Measurements from ENCODE around the gene ARID1B. TPM values are rescaled to one million over a fixed set of nuclear protein-coding genes. Genes with fewer than 3 reads are reported as not detected.
A peak's percentile ranks its signal among the peaks of the same experiment; 100 is the strongest.

The ARID1B gene
- total RNA-seq, 1 donor from 2014 or later: 43.4 TPM

DNA sequence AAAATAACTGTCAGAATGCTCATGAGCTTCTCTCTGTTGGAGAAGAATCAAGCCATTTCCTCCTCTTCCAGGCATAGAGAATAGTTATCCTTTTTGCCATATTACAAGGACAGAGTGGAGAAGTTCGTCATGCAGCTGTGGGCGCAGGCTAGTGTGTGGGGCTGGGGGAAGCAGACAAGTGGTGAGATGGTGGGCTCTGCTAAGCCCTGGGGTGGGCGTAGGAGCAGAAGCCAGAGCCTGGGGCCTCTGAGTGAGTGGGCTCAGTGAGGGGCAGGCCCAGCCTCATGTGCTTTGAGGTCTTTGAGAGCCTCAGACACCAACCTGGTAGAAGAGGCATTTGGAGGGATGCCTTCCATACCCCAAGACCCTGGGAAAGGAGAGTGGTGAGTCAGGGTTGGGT lies 19.4 kb downstream of the ARID1B start:
- H3K4me3 ChIP-seq: no peak overlapping the region
- H3K4me1 ChIP-seq: peaks cover 93% of the 10 kb centered on the region
- no peak for DNase-seq
- no peak overlapping the region for H3K27ac ChIP-seq (replicated peaks)
- TF ChIP-seq, protein P1, sequence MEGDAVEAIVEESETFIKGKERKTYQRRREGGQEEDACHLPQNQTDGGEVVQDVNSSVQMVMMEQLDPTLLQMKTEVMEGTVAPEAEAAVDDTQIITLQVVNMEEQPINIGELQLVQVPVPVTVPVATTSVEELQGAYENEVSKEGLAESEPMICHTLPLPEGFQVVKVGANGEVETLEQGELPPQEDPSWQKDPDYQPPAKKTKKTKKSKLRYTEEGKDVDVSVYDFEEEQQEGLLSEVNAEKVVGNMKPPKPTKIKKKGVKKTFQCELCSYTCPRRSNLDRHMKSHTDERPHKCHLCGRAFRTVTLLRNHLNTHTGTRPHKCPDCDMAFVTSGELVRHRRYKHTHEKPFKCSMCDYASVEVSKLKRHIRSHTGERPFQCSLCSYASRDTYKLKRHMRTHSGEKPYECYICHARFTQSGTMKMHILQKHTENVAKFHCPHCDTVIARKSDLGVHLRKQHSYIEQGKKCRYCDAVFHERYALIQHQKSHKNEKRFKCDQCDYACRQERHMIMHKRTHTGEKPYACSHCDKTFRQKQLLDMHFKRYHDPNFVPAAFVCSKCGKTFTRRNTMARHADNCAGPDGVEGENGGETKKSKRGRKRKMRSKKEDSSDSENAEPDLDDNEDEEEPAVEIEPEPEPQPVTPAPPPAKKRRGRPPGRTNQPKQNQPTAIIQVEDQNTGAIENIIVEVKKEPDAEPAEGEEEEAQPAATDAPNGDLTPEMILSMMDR (IDR thresholded peaks at IDR 0.05; ENCODE audit: borderline replicate concordance): no peak
- intact Hi-C loops (cut with micrococcal nuclease): no loop called here
- no peaks in the 10 kb centered on the region for H3K9me3 ChIP-seq (replicated peaks)
- no peaks in the 10 kb centered on the region for H3K27me3 ChIP-seq (ENCODE audit: low read depth)
- H3K36me3 ChIP-seq: no peaks in the 10 kb centered on the region

DNA sequence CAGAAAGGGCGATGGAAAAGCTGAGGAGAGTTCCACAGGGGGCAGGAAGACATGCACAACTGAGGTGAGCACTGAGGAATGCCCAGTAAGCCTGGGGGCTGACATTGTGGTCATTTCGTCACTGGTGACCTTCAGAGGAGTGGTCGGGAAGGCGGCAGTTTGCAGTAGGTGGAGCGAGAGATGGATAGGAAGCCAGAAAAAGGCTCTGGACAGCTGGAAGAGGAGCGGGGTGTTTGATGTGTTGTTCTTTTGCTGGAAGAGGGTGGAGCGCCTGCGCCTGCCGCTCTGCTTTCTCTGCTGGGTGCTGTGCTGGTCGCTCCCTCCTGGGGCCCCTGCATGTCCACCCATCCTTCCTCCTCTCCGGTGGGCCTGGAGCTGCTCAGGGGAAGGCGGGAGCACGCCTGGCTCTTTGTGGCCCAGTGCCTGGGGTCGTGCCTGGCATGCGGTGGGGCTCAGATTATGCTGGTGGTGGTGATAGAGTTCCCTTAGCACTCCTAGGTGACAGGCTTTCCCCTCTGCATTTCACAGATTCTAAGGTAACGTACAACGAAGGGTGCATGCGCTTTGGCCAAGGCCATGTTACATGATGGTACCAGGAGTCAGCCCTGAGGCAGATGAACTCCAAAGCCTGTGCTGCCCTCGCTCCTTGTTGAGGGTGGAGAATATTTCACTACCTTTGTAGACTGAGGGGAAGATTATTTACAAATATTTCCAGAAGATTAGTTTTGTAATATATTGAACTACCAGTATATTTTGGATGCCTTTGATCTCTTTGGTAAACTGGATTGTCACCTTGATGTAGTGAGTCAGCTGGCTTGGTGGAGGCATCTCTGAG lies 20.9 kb downstream of the ARID1B start:
- intact Hi-C loops (cut with micrococcal nuclease): no loop called here
- Histone ChIP-seq H3K4me3 (no peak overlapping the region), H3K27ac (replicated peaks) (no peak overlapping the region), H3K27me3 (ENCODE audit: low read depth) (no peaks in the 10 kb centered on the region), H3K36me3 (no peaks in the 10 kb centered on the region), H3K4me1 (peaks cover 92% of the 10 kb centered on the region), H3K9me3 (replicated peaks) (no peaks in the 10 kb centered on the region)
- no peak for DNase-seq
- TF ChIP-seq, protein P1 (IDR thresholded peaks at IDR 0.05; ENCODE audit: borderline replicate concordance): no peak

DNA sequence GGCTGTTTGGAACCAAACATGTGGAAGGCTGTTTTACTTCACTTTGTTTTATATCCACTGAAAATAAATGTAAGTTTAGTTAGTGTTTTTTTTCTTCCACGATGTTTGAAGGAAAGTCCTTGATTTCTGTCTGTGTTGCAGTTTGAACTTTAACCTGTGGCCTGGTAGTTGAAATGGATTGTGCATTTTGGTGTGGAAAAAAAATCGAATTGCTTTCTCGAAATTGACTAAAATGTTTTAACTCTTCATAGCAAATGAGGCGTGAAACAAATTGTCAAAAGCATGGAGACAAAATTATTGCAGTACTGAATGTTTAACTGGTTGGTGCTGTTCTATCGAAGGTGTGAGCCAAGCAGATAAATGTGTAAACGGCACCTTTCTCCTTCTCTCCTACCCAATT lies 24.5 kb downstream of the ARID1B start:
- H3K4me1 ChIP-seq: peaks cover 73% of the 10 kb centered on the region
- TF ChIP-seq, protein P1 (IDR thresholded peaks at IDR 0.05; ENCODE audit: borderline replicate concordance): no peak
- H3K27me3 ChIP-seq (ENCODE audit: low read depth): no peaks in the 10 kb centered on the region
- H3K4me3 ChIP-seq: no peak overlapping the region
- DNase-seq: no peak
- no peaks in the 10 kb centered on the region for H3K36me3 ChIP-seq
- peak overlapping the region; percentile 13 for H3K27ac ChIP-seq (replicated peaks)
- H3K9me3 ChIP-seq (replicated peaks): no peaks in the 10 kb centered on the region
- intact Hi-C loops (cut with micrococcal nuclease): no loop called here

DNA sequence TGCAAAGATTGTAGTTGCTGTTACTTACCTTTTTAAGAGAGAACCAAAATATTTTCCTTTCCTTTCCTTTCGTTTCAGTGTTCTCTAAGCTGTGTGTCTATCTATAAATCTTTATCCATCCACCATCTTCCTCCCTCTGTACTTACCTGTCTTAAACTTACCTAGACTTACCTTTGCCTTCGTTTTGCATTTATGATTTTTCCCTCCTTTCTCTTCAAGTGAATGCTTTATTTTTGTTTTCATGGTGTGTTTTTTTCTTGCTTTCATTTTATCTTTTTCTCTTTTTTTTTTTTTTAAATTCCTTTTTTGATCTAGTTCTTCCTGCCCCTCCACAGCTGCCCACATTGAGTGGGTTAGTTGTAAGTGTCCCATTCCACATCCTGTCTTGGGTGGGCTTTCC lies 26.2 kb downstream of the ARID1B start:
- no peak overlapping the region for H3K27ac ChIP-seq (replicated peaks)
- TF ChIP-seq, protein P1 (IDR thresholded peaks at IDR 0.05; ENCODE audit: borderline replicate concordance): no peak
- H3K4me1 ChIP-seq: peaks cover 73% of the 10 kb centered on the region
- no peaks in the 10 kb centered on the region for H3K27me3 ChIP-seq (ENCODE audit: low read depth)
- no peak for DNase-seq
- intact Hi-C loops (cut with micrococcal nuclease): no loop called here
- no peaks in the 10 kb centered on the region for H3K36me3 ChIP-seq
- H3K9me3 ChIP-seq (replicated peaks): no peaks in the 10 kb centered on the region
- H3K4me3 ChIP-seq: no peak overlapping the region

DNA sequence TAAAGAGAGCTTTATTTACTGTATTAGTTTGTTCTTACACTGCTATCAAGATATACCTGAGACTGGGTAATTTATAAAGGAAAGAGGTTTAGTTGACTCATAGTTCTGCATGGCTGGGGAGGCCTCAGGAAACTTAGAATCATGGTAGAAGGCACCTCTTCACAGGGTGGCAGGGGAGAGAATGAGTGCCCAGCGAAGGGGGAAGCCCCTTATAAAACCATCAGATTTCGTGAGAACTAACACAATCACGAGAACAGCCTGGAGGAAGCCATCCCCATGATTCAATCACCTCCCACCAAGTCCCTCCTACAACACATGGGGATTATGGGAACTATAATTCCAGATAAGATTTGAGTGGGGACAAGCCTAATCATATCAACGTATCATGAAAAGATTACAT lies 27.2 kb downstream of the ARID1B start:
- H3K27ac ChIP-seq (replicated peaks): no peak overlapping the region
- TF ChIP-seq, protein P1 (IDR thresholded peaks at IDR 0.05; ENCODE audit: borderline replicate concordance): no peak
- no peak for DNase-seq
- no peaks in the 10 kb centered on the region for H3K9me3 ChIP-seq (replicated peaks)
- intact Hi-C loops (cut with micrococcal nuclease): no loop called here
- H3K27me3 ChIP-seq (ENCODE audit: low read depth): no peaks in the 10 kb centered on the region
- H3K4me1 ChIP-seq: peaks cover 73% of the 10 kb centered on the region
- H3K4me3 ChIP-seq: no peak overlapping the region
- H3K36me3 ChIP-seq: no peaks in the 10 kb centered on the region
